Kidney epithelial cell (primary cell): ENCODE results near the gene LHX4. TPM values are rescaled to one million over a fixed set of nuclear protein-coding genes. Genes with fewer than 3 reads are reported as not detected.
"Not testable (repeated sequence)": the region's sequence is repeated elsewhere in the genome, so short reads cannot be mapped to it uniquely, and the experiment has no call there.

Source experiments
- DNase-seq: peaks from one replicate; pipeline ENCODE4 v3.0.0-alpha.2; 2010; ENCODE audit warnings: low read depth
- H3K27me3 ChIP-seq: 2 replicates; pipeline ENCODE4 v1.6.0; 2011; ENCODE audit warnings: low read length; ENCODE audit not compliant: control insufficient read depth, insufficient read depth
- H3K36me3 ChIP-seq: 2 replicates; pipeline ENCODE4 v1.5.1; 2011; ENCODE audit warnings: low read length; ENCODE audit not compliant: control insufficient read depth, insufficient read depth
- H3K4me3 ChIP-seq: 2 replicates; pipeline ENCODE4 v1.5.1; 2011; ENCODE audit warnings: low read depth, mild to moderate bottlenecking, control low read depth, low read length
- CTCF ChIP-seq: IDR thresholded peaks from 2 replicates; pipeline ENCODE4 v1.5.1; 2011; ENCODE audit warnings: mild to moderate bottlenecking, moderate library complexity, low read length, control low read depth, inconsistent platforms; ENCODE audit not compliant: insufficient read depth, poor library complexity, severe bottlenecking
- total RNA-seq: library from RNA; depleted of rRNA; stranded (reverse); fragments of >200 nt; gene quantifications from 2 replicates; pipeline ENCODE4 v1.2.3, GENCODE V29; 2015

The LHX4 gene
- total RNA-seq, 1 donor from 2014 or later, result not detected

GRCh38 chr1:180198611-180199010 is 31.5 kb upstream of the LHX4 start:
- DNase-seq, result no peak
- H3K27me3 ChIP-seq, result no peaks in the 10 kb centered on the region
- H3K36me3 ChIP-seq, result no peaks in the 10 kb centered on the region
- no peak overlapping the region for H3K4me3 ChIP-seq
- TF ChIP-seq CTCF, result no peak

GRCh38 chr1:180199018-180199417 is 31.0 kb upstream of the LHX4 start:
- Histone ChIP-seq H3K36me3 (no peaks in the 10 kb centered on the region), H3K4me3 (no peak overlapping the region), H3K27me3 (no peaks in the 10 kb centered on the region)
- no peak for TF ChIP-seq CTCF
- DNase-seq, result no peak

GRCh38 chr1:180201451-180202200 is 28.4 kb upstream of the LHX4 start:
- H3K4me3 ChIP-seq, result no peak overlapping the region
- H3K27me3 ChIP-seq, result no peaks in the 10 kb centered on the region
- TF ChIP-seq CTCF, result no peak
- DNase-seq, result no peak
- no peaks in the 10 kb centered on the region for H3K36me3 ChIP-seq

- H3K36me3 ChIP-seq, H3K4me3 ChIP-seq, DNase-seq, H3K27me3 ChIP-seq: not testable (repeated sequence)
These were observed 27.5 kb upstream of the LHX4 start for GRCh38 chr1:180202588-180202987.

- Histone ChIP-seq H3K27me3 (no peaks in the 10 kb centered on the region), H3K4me3 (no peak overlapping the region), H3K36me3 (no peaks in the 10 kb centered on the region)
- no peak for DNase-seq
- no peak for TF ChIP-seq CTCF
These were observed 25.8 kb upstream of the LHX4 start for GRCh38 chr1:180204231-180204630.

- H3K36me3 ChIP-seq, result no peaks in the 10 kb centered on the region
These were observed 23.5 kb upstream of the LHX4 start for GRCh38 chr1:180206581-180206980.

More at GRCh38 chr1:180206581-180206980, 23.5 kb upstream of the LHX4 start:
- Histone ChIP-seq H3K27me3 (no peaks in the 10 kb centered on the region), H3K4me3 (no peak overlapping the region)
- no peak for DNase-seq
- no peak for TF ChIP-seq CTCF
